Epithelial cell of proximal tubule (primary cell): Measurements from ENCODE around the gene PEMT. TPM values are rescaled to one million over a fixed set of nuclear protein-coding genes. Genes with fewer than 3 reads are reported as not detected.

Source experiments
- DNase-seq: peaks from one replicate; pipeline ENCODE4 v3.0.0-alpha.2; 2011; ENCODE audit warnings: low read depth
- H3K4me3 ChIP-seq: 2 replicates; pipeline ENCODE4 v1.5.1; 2011; ENCODE audit warnings: low read depth, mild to moderate bottlenecking, low read length
- CTCF ChIP-seq: conservative IDR thresholded peaks from 2 replicates; pipeline ENCODE4 v1.5.1; 2012; ENCODE audit warnings: low read depth, mild to moderate bottlenecking, low read length
- total RNA-seq: library from RNA; depleted of rRNA; stranded (reverse); fragments of >200 nt; gene quantifications from 2 replicates; pipeline ENCODE4 v1.2.3, GENCODE V29; 2015

PEMT gene
- total RNA-seq, 1 donor from 2014 or later: 48.3 TPM

- TF ChIP-seq CTCF: no peak
- no peak for DNase-seq
These were observed 81.7 kb downstream of the PEMT start for GRCh38 chr17:17509601-17510425.

GRCh38 chr17:17508646-17509591 lies 82.6 kb downstream of the PEMT start:
- H3K4me3 ChIP-seq: no peak overlapping the region
- no peak for TF ChIP-seq CTCF
- no peak for DNase-seq

More at GRCh38 chr17:17509601-17510425, 81.7 kb downstream of the PEMT start:
- H3K4me3 ChIP-seq: no peak overlapping the region

GRCh38 chr17:17508019-17508535 lies 83.4 kb downstream of the PEMT start:
- no peak for TF ChIP-seq CTCF
- no peak overlapping the region for H3K4me3 ChIP-seq
- DNase-seq: no peak

- no peak overlapping the region for H3K4me3 ChIP-seq
- TF ChIP-seq CTCF: no peak
- DNase-seq: no peak
These were observed 84.0 kb downstream of the PEMT start for GRCh38 chr17:17507465-17508011.

- DNase-seq: no peak
- TF ChIP-seq CTCF: no peak
- H3K4me3 ChIP-seq: no peak overlapping the region
These were observed 84.5 kb downstream of the PEMT start for GRCh38 chr17:17506893-17507464.

GRCh38 chr17:17506181-17506741 lies 85.2 kb downstream of the PEMT start:
- H3K4me3 ChIP-seq: no peak overlapping the region
- DNase-seq: no peak
- TF ChIP-seq CTCF: no peak
